ENCODE results near the gene VWC2L. TPM values are rescaled to one million over a fixed set of nuclear protein-coding genes. Genes with fewer than 3 reads are reported as not detected.

Gene VWC2L
- total and polyA plus RNA-seq, 4 donors: 3.0 to 17.1 (median 6.7) TPM

DNA sequence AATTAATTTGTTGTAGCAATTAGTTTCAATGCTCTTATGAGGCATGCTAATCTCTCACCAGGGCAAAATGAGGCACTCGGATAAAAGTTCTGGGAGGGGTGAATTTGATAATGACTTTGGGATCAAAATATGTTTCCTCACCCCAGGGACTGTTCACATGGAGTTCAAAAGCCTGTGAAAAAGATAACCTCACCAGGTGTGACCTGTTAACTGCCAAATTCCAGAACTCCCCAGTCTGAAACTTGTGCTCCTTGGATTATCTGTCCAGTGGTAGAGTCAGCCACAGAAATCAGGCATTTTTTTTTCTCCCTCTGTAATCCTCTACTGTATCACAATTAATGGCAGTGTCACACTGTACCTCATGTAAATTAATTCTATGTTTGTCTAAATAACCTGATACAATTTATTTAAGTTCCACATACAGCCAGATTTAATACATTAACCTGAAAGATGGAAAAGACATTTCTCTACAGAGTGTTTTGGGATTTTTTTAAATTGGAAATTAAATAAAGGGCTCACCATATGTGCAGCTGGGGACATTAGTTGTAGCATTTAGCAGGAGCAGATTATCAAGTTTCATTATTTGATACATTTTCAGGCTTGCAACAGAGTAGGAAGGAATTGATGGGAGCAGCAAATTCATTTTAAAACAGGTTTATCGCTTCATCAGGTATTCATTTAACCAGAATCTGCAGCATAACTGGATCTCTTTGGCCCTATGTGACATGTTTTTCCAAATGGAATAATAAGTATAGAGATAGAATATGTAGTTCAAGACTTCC lies 191.2 kb downstream of the VWC2L start:
- Histone ChIP-seq H3K4me1 (ENCODE audit: control insufficient read depth, insufficient read depth, low read length) (no peaks in the 10 kb centered on the region), H3K27me3 (ENCODE audit: control insufficient read depth, insufficient read depth, low read length) (no peaks in the 10 kb centered on the region), H3K27ac (ENCODE audit: low read depth, low read length) (no peak overlapping the region), H3K9me3 (ENCODE audit: control insufficient read depth, insufficient read depth, low read length) (no peaks in the 10 kb centered on the region), H3K4me3 (ENCODE audit: low read depth, low read length) (no peak overlapping the region), H3K36me3 (ENCODE audit: control insufficient read depth, insufficient read depth, low read length) (no peaks in the 10 kb centered on the region)
- DNase-seq (ENCODE audit: low read depth in 4 of 6, low spot score in 6 of 6): peak in 1 of 6 donors; percentile 68
- 80% methylated on average over 1 of the region's 2 CpGs for WGBS (ENCODE audit: insufficient coverage)

DNA sequence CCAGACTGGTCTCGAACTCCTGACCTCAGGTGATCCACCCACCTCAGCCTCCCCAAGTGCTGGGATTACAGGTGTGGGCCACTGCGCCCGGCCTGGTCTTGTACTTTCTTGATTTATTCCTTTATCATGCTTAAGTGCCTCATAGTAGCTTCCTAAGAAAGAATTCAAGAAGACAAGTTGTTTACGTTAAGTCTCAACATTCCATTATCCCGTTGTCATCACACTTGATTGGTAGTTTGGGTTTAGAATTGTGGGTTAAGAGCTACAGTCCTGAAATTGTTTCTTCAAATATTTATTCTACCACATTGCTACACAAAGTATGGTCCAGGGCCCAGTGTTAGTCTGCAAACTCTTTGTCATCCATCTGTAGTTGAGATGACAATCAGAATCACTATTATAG lies 194.0 kb downstream of the VWC2L start:
- Histone ChIP-seq H3K36me3 (ENCODE audit: control insufficient read depth, insufficient read depth, low read length) (no peaks in the 10 kb centered on the region), H3K9me3 (ENCODE audit: control insufficient read depth, insufficient read depth, low read length) (no peaks in the 10 kb centered on the region), H3K4me3 (ENCODE audit: low read depth, low read length) (no peak overlapping the region), H3K4me1 (ENCODE audit: control insufficient read depth, insufficient read depth, low read length) (no peaks in the 10 kb centered on the region), H3K27me3 (ENCODE audit: control insufficient read depth, insufficient read depth, low read length) (no peaks in the 10 kb centered on the region), H3K27ac (ENCODE audit: low read depth, low read length) (no peak overlapping the region)
- DNase-seq (ENCODE audit: low read depth in 4 of 6, low spot score in 6 of 6): no peak
- WGBS (ENCODE audit: insufficient coverage): no CpG with 5 or more reads among the region's 5 CpGs

DNA sequence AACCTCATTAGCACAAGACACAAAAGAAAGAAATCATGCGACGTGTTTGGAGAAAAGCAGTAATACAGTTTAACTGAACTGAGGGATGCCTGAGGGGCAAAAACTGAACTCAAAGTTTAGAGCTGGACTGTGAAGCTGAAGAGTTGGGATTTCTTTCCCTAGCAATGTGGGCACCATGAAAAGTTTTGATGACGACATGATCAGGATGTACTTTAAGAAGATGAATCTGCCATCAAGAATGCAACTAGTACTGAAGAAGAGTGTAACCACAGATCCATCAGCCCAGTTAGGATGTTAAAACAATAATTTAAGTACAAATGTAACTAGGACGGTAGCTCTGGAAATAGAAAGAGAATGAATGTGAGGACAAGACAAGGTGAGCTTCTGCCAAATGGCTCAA lies 196.2 kb downstream of the VWC2L start:
- no peak overlapping the region for H3K27ac ChIP-seq (ENCODE audit: low read depth, low read length)
- no peaks in the 10 kb centered on the region for H3K9me3 ChIP-seq (ENCODE audit: control insufficient read depth, insufficient read depth, low read length)
- H3K36me3 ChIP-seq (ENCODE audit: control insufficient read depth, insufficient read depth, low read length): no peaks in the 10 kb centered on the region
- 83% methylated on average over 1 of the region's 4 CpGs for WGBS (ENCODE audit: insufficient coverage)
- H3K4me1 ChIP-seq (ENCODE audit: control insufficient read depth, insufficient read depth, low read length): no peaks in the 10 kb centered on the region
- DNase-seq (ENCODE audit: low read depth in 4 of 6, low spot score in 6 of 6): no peak
- no peaks in the 10 kb centered on the region for H3K27me3 ChIP-seq (ENCODE audit: control insufficient read depth, insufficient read depth, low read length)
- no peak overlapping the region for H3K4me3 ChIP-seq (ENCODE audit: low read depth, low read length)

DNA sequence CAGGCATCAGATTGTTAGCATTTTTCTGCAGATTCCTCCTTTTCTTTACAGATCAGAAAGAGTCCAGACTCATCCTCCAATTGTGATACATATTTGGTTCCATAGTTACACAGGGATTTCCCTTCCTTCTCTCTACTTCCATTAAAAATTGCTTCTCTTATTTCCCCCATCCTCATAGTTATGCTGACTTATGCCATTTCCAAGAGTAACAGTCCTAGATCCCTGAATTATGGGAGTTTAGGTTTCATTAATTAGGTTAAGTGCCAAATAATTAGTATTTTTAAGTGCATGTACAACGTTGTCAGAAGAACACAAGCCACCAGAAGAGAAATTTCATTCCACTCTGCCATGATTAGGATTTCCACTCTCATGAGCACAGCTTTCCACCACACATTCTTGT lies 200.2 kb downstream of the VWC2L start:
- DNase-seq (ENCODE audit: low read depth in 4 of 6, low spot score in 6 of 6): no peak
- no peaks in the 10 kb centered on the region for H3K36me3 ChIP-seq (ENCODE audit: control insufficient read depth, insufficient read depth, low read length)
- no CpG with 5 or more reads among the region's 1 CpG for WGBS (ENCODE audit: insufficient coverage)

DNA sequence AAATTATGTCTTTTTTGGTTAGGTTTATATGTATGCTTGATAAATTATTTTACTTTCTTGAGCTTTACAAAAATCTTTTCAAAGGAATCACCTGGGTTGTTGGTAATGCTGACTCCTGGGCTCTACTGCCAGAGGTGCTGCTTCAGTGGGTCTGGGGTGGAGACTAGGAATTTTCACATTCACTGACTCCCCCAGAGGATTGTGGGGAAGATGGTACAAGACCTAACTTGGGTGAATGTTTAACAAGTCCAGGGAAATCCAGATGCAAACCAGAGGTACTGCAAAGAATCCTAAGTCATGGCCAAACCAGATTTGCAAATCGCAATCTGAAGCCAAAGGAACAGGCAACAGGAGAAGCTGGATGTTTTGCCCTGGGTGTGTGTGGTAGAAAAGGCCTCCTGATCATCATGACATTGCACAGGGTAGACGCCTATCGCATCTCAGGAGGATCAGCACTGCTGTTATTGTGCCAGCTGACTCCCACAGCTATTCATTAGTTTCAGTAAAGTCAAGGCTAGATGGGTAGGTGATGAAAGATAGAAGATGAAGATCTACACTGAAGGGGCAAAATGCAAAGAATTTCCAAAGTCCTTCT lies 213.4 kb downstream of the VWC2L start:
- H3K27me3 ChIP-seq (ENCODE audit: control insufficient read depth, insufficient read depth, low read length): no peaks in the 10 kb centered on the region
- H3K27ac ChIP-seq (ENCODE audit: low read depth, low read length): no peak overlapping the region
- 100% methylated on average over 1 of the region's 3 CpGs for WGBS (ENCODE audit: insufficient coverage)

More for the DNA sequence above, 200.2 kb downstream of the VWC2L start:
- no peak overlapping the region for H3K27ac ChIP-seq (ENCODE audit: low read depth, low read length)
- no peak overlapping the region for H3K4me3 ChIP-seq (ENCODE audit: low read depth, low read length)
- no peaks in the 10 kb centered on the region for H3K4me1 ChIP-seq (ENCODE audit: control insufficient read depth, insufficient read depth, low read length)
- no peaks in the 10 kb centered on the region for H3K27me3 ChIP-seq (ENCODE audit: control insufficient read depth, insufficient read depth, low read length)
- no peaks in the 10 kb centered on the region for H3K9me3 ChIP-seq (ENCODE audit: control insufficient read depth, insufficient read depth, low read length)

DNA sequence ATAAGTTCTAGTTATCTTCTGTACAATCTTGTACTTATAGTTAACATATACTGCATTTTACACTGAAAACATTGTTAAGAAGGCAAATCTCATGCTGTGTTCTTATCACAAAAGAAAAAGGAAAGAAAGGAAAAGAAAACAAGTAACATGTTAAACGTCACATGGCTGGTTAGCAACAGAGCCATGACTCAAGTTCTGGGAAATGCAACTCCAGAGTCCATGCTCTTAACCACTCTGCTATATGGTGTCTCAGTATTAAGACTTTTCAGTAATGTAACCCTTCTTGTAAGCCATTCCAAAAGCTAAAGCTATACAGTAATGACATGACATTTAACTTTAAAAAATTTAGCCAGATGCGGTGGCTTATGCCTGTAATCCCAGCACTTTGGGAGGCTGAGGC lies 217.2 kb downstream of the VWC2L start:
- Histone ChIP-seq H3K4me1 (ENCODE audit: control insufficient read depth, insufficient read depth, low read length) (no peaks in the 10 kb centered on the region), H3K36me3 (ENCODE audit: control insufficient read depth, insufficient read depth, low read length) (no peaks in the 10 kb centered on the region), H3K27me3 (ENCODE audit: control insufficient read depth, insufficient read depth, low read length) (no peaks in the 10 kb centered on the region), H3K4me3 (ENCODE audit: low read depth, low read length) (no peak overlapping the region), H3K27ac (ENCODE audit: low read depth, low read length) (no peak overlapping the region), H3K9me3 (ENCODE audit: control insufficient read depth, insufficient read depth, low read length) (no peaks in the 10 kb centered on the region)
- WGBS (ENCODE audit: insufficient coverage): 100% methylated on average over 1 of the region's 2 CpGs
- DNase-seq (ENCODE audit: low read depth in 4 of 6, low spot score in 6 of 6): no peak

More for the DNA sequence above, 213.4 kb downstream of the VWC2L start:
- DNase-seq (ENCODE audit: low read depth in 4 of 6, low spot score in 6 of 6): no peak
- Histone ChIP-seq H3K9me3 (ENCODE audit: control insufficient read depth, insufficient read depth, low read length) (no peaks in the 10 kb centered on the region), H3K4me1 (ENCODE audit: control insufficient read depth, insufficient read depth, low read length) (no peaks in the 10 kb centered on the region), H3K36me3 (ENCODE audit: control insufficient read depth, insufficient read depth, low read length) (no peaks in the 10 kb centered on the region), H3K4me3 (ENCODE audit: low read depth, low read length) (no peak overlapping the region)

Measured in spinal cord (tissue), 10 donors.